SK-N-SH (cell line): ENCODE results near the gene ROR2. TPM values are rescaled to one million over a fixed set of nuclear protein-coding genes. Genes with fewer than 3 reads are reported as not detected.

Experiments
- CTCF ChIA-PET: fragments of 300-600, 350-600 bp; formaldehyde crosslinking; extraction: SDS; loops from one replicate; lab custom pipeline; 2021; lab: Yijun Ruan, JAX
- POLR2A ChIA-PET: fragments of 350-600 bp; sonication (Branson Sonifier 250); formaldehyde crosslinking; extraction: SDS; loops from one replicate; lab custom pipeline; 2020; ENCODE audit warnings: antibody characterized with exemption, inconsistent platforms; lab: Yijun Ruan, JAX
- DNase-seq: peaks from one replicate; pipeline ENCODE4 v3.0.0; 2012
- H2AFZ ChIP-seq: fragments of 200-600 bp; sonication (generic); 2 replicates; pipeline ENCODE4 v1.8.1; 2016; ENCODE audit warnings: antibody characterized with exemption, mild to moderate bottlenecking, low read depth
- H3F3A ChIP-seq: fragments of 200-600 bp; sonication (generic); replicated peaks from 2 replicates; pipeline ENCODE3; 2016; ENCODE audit warnings: antibody characterized with exemption, mild to moderate bottlenecking; ENCODE audit not compliant: insufficient read depth
- H3K27ac ChIP-seq, 2 experiments: fragments of 200-500 bp in 1 of 2; fragments of 200-600 bp in 1 of 2; sonication (Bioruptor generic) in 1 of 2; sonication (generic), shearing (Covaris generic) in 1 of 2; 2 replicates each; pipeline versions ENCODE4 v1.5.1 to v1.6.1; 2014 to 2016; ENCODE audit warnings: low read depth in 2 of 2, inconsistent platforms in 1 of 2, low read length in 1 of 2, mild to moderate bottlenecking in 1 of 2, mixed read lengths in 1 of 2
- H3K27me3 ChIP-seq: fragments of 200-600 bp; sonication (generic), shearing (Covaris generic); 2 replicates; pipeline ENCODE4 v1.6.1; 2016; ENCODE audit warnings: mixed run types; ENCODE audit not compliant: insufficient read depth
- H3K36me3 ChIP-seq, 2 experiments: fragments of 200-500 bp in 1 of 2; fragments of 200-600 bp in 1 of 2; sonication (Bioruptor generic) in 1 of 2; sonication (generic) in 1 of 2; replicated peaks in 1 of 2; 2 replicates each; pipeline versions ENCODE3 to v1.5.1; 2014 to 2016; ENCODE audit warnings: low read length in 1 of 2, mild to moderate bottlenecking in 1 of 2; ENCODE audit not compliant: insufficient read depth in 2 of 2, control insufficient read depth in 1 of 2
- H3K4me1 ChIP-seq, 2 experiments: fragments of 200-500 bp in 1 of 2; fragments of 200-600 bp in 1 of 2; sonication (Bioruptor generic) in 1 of 2; sonication (generic), shearing (Covaris generic) in 1 of 2; 2 replicates each; pipeline versions ENCODE4 v1.5.1 to v1.6.1; 2014 to 2016; ENCODE audit warnings: low read depth in 1 of 2, low read length in 1 of 2, mixed run types in 1 of 2; ENCODE audit not compliant: insufficient read depth in 2 of 2, control insufficient read depth in 1 of 2
- H3K4me2 ChIP-seq: fragments of 200-600 bp; sonication (generic), shearing (Covaris generic); 2 replicates; pipeline ENCODE4 v1.6.1; 2017; ENCODE audit warnings: mixed run types
- H3K4me3 ChIP-seq, 2 experiments: fragments of 200-500 bp in 1 of 2; fragments of 200-600 bp in 1 of 2; sonication (Bioruptor generic) in 1 of 2; sonication (generic), shearing (Covaris generic) in 1 of 2; 2 replicates each; pipeline versions ENCODE4 v1.5.1 to v1.8.1; 2014 to 2016; ENCODE audit warnings: low read depth in 2 of 2, inconsistent platforms in 1 of 2, low read length in 1 of 2, mild to moderate bottlenecking in 1 of 2, mixed read lengths in 1 of 2, moderate library complexity in 1 of 2
- H3K79me2 ChIP-seq: fragments of 200-600 bp; sonication (generic); 2 replicates; pipeline ENCODE4 v1.8.1; 2017; ENCODE audit warnings: mild to moderate bottlenecking; ENCODE audit not compliant: insufficient read depth
- H3K9ac ChIP-seq: fragments of 200-600 bp; sonication (generic); 2 replicates; pipeline ENCODE4 v1.6.1; 2017; ENCODE audit warnings: mixed run types
- H3K9me2 ChIP-seq: fragments of 200-600 bp; sonication (generic); 2 replicates; pipeline ENCODE4 v1.6.1; 2017; ENCODE audit warnings: mixed run types
- H3K9me3 ChIP-seq: fragments of 200-600 bp; sonication (generic); 2 replicates; pipeline ENCODE4 v1.6.1; 2017; ENCODE audit warnings: mixed run types, mild to moderate bottlenecking, moderate library complexity
- H4K20me1 ChIP-seq: fragments of 200-600 bp; sonication (generic); 2 replicates; pipeline ENCODE4 v1.6.1; 2017; ENCODE audit warnings: mild to moderate bottlenecking, mixed run types; ENCODE audit not compliant: insufficient read depth
- EP300 ChIP-seq, 2 experiments: IDR thresholded peaks; 2 replicates each; pipeline versions ENCODE4 v1.4.0 to v1.6.1; 2012; ENCODE audit warnings: borderline replicate concordance in 1 of 2, low read depth in 1 of 2, low read length in 1 of 2
- FOSL2 ChIP-seq: IDR thresholded peaks from 2 replicates; pipeline ENCODE4 v1.4.0; 2012; ENCODE audit warnings: low read depth, mild to moderate bottlenecking, moderate library complexity, borderline replicate concordance
- GATA2 ChIP-seq: sonication (generic); formaldehyde crosslinking; IDR thresholded peaks from 2 replicates; pipeline ENCODE4 v1.5.0; 2020; ENCODE audit warnings: mild to moderate bottlenecking, missing genetic modification reagents
- JUND ChIP-seq: IDR thresholded peaks from 2 replicates; pipeline ENCODE4 v1.4.0; 2012
- MEF2A ChIP-seq: IDR thresholded peaks from 2 replicates; pipeline ENCODE4 v1.4.0; 2012; ENCODE audit warnings: low read depth, borderline replicate concordance
- MXI1 ChIP-seq: IDR thresholded peaks from 2 replicates; pipeline ENCODE4 v1.6.1; 2012; ENCODE audit warnings: mild to moderate bottlenecking, low read depth, low read length, improper control_type of control experiment
- NFIC ChIP-seq: IDR thresholded peaks from 2 replicates; pipeline ENCODE4 v1.4.0; 2012; ENCODE audit warnings: borderline replicate concordance
- NRF1 ChIP-seq: IDR thresholded peaks from 2 replicates; pipeline ENCODE4 v1.6.1; 2012; ENCODE audit warnings: low read depth, mild to moderate bottlenecking, low read length
- RAD21 ChIP-seq: IDR thresholded peaks from 2 replicates; pipeline ENCODE4 v1.6.1; 2012; ENCODE audit warnings: mild to moderate bottlenecking, low read length
- RCOR1 ChIP-seq: fragments of 150-350 bp; IDR thresholded peaks from 2 replicates; pipeline ENCODE4 v1.6.1; 2017; ENCODE audit warnings: antibody characterized with exemption, low read length
- RFX5 ChIP-seq: IDR thresholded peaks from 2 replicates; pipeline ENCODE4 v1.6.1; 2012; ENCODE audit warnings: mild to moderate bottlenecking, improper control_type of control experiment, low read length
- SMC3 ChIP-seq: IDR thresholded peaks from 2 replicates; pipeline ENCODE4 v1.6.1; 2012; ENCODE audit warnings: low read depth, low read length, improper control_type of control experiment
- TAF1 ChIP-seq: IDR thresholded peaks from 2 replicates; pipeline ENCODE4 v1.6.1; 2012; ENCODE audit warnings: low read depth, mild to moderate bottlenecking, low read length, moderate library complexity, borderline replicate concordance
- WGBS: methylation state at CpG from one replicate; pipeline ENCODE4 v1.1.6; 2017; ENCODE audit warnings: low lambda C conversion rate; 5-methylcytosine and 5-hydroxymethylcytosine counted together
- polyA plus RNA-seq, 3 experiments: library from polyadenylated mRNA; depleted of rRNA; stranded (reverse); fragments of >200 nt; gene quantifications; 2 replicates each; pipeline ENCODE4 v1.2.3, GENCODE V29; 2012
- TF ChIP-seq, protein P1 (sequence below): fragments of 150-350 bp; IDR thresholded peaks from 2 replicates; pipeline ENCODE4 v1.6.1; 2017; ENCODE audit warnings: antibody characterized with exemption, low read length, low read depth, borderline replicate concordance
- TF ChIP-seq, protein P2 (sequence below): IDR thresholded peaks from 2 replicates; pipeline ENCODE4 v1.4.0; 2012; ENCODE audit warnings: low read depth, borderline replicate concordance
- TF ChIP-seq, protein P3 (sequence below): IDR thresholded peaks from 2 replicates; pipeline ENCODE4 v1.4.0; 2012; ENCODE audit warnings: low read depth
- TF ChIP-seq, protein P4 (sequence below): IDR thresholded peaks from 2 replicates; pipeline ENCODE4 v1.6.1; 2012; ENCODE audit warnings: mild to moderate bottlenecking, low read depth, low read length, moderate library complexity
- TF ChIP-seq, protein P5 (sequence below): fragments of 200-600 bp; sonication (generic); IDR thresholded peaks from 2 replicates; pipeline ENCODE4 v1.6.1; 2017; ENCODE audit warnings: antibody characterized with exemption, mild to moderate bottlenecking, moderate library complexity

The ROR2 gene
- polyA plus RNA-seq, 1 of the 3 experiments (the other 2 are of a cell fraction) = 0.43 TPM

DNA sequence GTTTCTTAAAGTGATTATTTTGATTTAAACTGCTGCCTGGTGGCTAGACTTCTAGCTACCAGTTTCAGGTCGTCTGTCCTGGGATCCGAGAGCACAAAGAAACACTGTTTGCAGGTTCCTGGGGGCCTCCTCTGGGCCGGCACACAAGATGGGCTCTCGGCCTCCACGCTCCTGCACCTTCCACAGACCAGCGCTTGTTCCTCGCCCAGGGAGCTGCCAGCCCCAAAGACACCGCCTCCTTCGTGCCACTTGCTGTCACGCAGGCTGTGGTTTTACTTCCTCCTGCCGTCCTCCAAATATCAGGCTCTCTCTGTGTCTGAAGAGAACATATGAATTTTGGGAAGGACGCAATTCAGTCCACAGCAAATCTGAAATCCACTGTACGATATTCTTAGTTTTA lies 105.8 kb downstream of the ROR2 start:
- no peak for TF ChIP-seq SMC3
- no peak for TF ChIP-seq GATA2 (CRISPR knock-in tag)
- TF ChIP-seq, protein P1, sequence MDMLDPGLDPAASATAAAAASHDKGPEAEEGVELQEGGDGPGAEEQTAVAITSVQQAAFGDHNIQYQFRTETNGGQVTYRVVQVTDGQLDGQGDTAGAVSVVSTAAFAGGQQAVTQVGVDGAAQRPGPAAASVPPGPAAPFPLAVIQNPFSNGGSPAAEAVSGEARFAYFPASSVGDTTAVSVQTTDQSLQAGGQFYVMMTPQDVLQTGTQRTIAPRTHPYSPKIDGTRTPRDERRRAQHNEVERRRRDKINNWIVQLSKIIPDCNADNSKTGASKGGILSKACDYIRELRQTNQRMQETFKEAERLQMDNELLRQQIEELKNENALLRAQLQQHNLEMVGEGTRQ = no peak
- TF ChIP-seq NRF1 = no peak
- no peak for TF ChIP-seq RFX5
- TF ChIP-seq RCOR1 = no peak
- TF ChIP-seq, protein P2, sequence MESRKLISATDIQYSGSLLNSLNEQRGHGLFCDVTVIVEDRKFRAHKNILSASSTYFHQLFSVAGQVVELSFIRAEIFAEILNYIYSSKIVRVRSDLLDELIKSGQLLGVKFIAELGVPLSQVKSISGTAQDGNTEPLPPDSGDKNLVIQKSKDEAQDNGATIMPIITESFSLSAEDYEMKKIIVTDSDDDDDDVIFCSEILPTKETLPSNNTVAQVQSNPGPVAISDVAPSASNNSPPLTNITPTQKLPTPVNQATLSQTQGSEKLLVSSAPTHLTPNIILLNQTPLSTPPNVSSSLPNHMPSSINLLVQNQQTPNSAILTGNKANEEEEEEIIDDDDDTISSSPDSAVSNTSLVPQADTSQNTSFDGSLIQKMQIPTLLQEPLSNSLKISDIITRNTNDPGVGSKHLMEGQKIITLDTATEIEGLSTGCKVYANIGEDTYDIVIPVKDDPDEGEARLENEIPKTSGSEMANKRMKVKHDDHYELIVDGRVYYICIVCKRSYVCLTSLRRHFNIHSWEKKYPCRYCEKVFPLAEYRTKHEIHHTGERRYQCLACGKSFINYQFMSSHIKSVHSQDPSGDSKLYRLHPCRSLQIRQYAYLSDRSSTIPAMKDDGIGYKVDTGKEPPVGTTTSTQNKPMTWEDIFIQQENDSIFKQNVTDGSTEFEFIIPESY = no peak
- no peak for TF ChIP-seq MEF2A
- TF ChIP-seq, protein P3, sequence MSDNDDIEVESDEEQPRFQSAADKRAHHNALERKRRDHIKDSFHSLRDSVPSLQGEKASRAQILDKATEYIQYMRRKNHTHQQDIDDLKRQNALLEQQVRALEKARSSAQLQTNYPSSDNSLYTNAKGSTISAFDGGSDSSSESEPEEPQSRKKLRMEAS = no peak
- TF ChIP-seq RAD21 = no peak
- TF ChIP-seq, protein P4, sequence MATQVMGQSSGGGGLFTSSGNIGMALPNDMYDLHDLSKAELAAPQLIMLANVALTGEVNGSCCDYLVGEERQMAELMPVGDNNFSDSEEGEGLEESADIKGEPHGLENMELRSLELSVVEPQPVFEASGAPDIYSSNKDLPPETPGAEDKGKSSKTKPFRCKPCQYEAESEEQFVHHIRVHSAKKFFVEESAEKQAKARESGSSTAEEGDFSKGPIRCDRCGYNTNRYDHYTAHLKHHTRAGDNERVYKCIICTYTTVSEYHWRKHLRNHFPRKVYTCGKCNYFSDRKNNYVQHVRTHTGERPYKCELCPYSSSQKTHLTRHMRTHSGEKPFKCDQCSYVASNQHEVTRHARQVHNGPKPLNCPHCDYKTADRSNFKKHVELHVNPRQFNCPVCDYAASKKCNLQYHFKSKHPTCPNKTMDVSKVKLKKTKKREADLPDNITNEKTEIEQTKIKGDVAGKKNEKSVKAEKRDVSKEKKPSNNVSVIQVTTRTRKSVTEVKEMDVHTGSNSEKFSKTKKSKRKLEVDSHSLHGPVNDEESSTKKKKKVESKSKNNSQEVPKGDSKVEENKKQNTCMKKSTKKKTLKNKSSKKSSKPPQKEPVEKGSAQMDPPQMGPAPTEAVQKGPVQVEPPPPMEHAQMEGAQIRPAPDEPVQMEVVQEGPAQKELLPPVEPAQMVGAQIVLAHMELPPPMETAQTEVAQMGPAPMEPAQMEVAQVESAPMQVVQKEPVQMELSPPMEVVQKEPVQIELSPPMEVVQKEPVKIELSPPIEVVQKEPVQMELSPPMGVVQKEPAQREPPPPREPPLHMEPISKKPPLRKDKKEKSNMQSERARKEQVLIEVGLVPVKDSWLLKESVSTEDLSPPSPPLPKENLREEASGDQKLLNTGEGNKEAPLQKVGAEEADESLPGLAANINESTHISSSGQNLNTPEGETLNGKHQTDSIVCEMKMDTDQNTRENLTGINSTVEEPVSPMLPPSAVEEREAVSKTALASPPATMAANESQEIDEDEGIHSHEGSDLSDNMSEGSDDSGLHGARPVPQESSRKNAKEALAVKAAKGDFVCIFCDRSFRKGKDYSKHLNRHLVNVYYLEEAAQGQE = no peak
- no peak for TF ChIP-seq EP300 (IDR thresholded peaks at IDR 0.05; ENCODE audit: borderline replicate concordance in 1 of 2, low read depth in 1 of 2, low read length in 1 of 2)
- TF ChIP-seq, protein P5, sequence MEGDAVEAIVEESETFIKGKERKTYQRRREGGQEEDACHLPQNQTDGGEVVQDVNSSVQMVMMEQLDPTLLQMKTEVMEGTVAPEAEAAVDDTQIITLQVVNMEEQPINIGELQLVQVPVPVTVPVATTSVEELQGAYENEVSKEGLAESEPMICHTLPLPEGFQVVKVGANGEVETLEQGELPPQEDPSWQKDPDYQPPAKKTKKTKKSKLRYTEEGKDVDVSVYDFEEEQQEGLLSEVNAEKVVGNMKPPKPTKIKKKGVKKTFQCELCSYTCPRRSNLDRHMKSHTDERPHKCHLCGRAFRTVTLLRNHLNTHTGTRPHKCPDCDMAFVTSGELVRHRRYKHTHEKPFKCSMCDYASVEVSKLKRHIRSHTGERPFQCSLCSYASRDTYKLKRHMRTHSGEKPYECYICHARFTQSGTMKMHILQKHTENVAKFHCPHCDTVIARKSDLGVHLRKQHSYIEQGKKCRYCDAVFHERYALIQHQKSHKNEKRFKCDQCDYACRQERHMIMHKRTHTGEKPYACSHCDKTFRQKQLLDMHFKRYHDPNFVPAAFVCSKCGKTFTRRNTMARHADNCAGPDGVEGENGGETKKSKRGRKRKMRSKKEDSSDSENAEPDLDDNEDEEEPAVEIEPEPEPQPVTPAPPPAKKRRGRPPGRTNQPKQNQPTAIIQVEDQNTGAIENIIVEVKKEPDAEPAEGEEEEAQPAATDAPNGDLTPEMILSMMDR = no peak
- no peak for TF ChIP-seq NFIC
- TF ChIP-seq JUND = no peak
- no peak for TF ChIP-seq MXI1
- no peak for TF ChIP-seq FOSL2
- no peak for TF ChIP-seq TAF1
- CTCF ChIA-PET = interaction anchor here (0.7 to 1.5 kb wide), 5 partner anchors 10 to 107 kb away, joined by 3 to 6 read pairs (median 3); partner anchors contain the start of gene ROR2
- no peak for DNase-seq
- Histone ChIP-seq H3K9me2 (no peaks in the 10 kb centered on the region), H3K4me1 (peaks cover 0 to 63% of the 10 kb centered on the region in 2 experiments; a peak in 2 of 4 replicates), H4K20me1 (no peaks in the 10 kb centered on the region), H3K9ac (no peak overlapping the region), H3F3A (no peaks in the 10 kb centered on the region), H3K9me3 (no peaks in the 10 kb centered on the region), H3K79me2 (no peaks in the 10 kb centered on the region), H3K4me3 (no peak overlapping the region), H3K27me3 (no peaks in the 10 kb centered on the region), H3K36me3 (no peaks in the 10 kb centered on the region), H3K27ac (peak overlapping the region in 1 of 2 experiments; percentile 89; a peak in 2 of 4 replicates), H3K4me2 (no peak overlapping the region), H2AFZ (no peak overlapping the region)
- WGBS = 68% methylated on average over 13 of the region's 13 CpGs
- POLR2A ChIA-PET = no interaction called here
